Liver (tissue), 9 donors: ENCODE results near the gene BMP7. TPM values are rescaled to one million over a fixed set of nuclear protein-coding genes. Genes with fewer than 3 reads are reported as not detected.

Source experiments
- DNase-seq: peaks from one replicate; pipeline ENCODE4 v3.0.0-alpha.2; 2017; ENCODE audit warnings: low spot score
- H3K27ac ChIP-seq, 2 donors: one replicate each; pipeline ENCODE4 v1.7.0; 2013; ENCODE audit warnings: inconsistent platforms in 2 of 2, low read length in 2 of 2, control low read depth in 1 of 2, low read depth in 1 of 2, mild to moderate bottlenecking in 1 of 2
- H3K27me3 ChIP-seq, 4 donors: one replicate each; pipeline versions ENCODE4 v1.6.1 to v1.7.0; 2013; ENCODE audit warnings: low read length in 3 of 4, inconsistent platforms in 1 of 4, mild to moderate bottlenecking in 1 of 4, moderate library complexity in 1 of 4; ENCODE audit not compliant: control insufficient read depth in 4 of 4, insufficient read depth in 4 of 4
- H3K36me3 ChIP-seq, 4 donors: one replicate each; pipeline versions ENCODE4 v1.6.1 to v1.7.0; 2013; ENCODE audit warnings: low read length in 3 of 4, mild to moderate bottlenecking in 3 of 4, low read depth in 1 of 4, moderate library complexity in 1 of 4; ENCODE audit not compliant: control insufficient read depth in 4 of 4, insufficient read depth in 3 of 4
- H3K4me1 ChIP-seq, 4 donors: one replicate each; pipeline versions ENCODE4 v1.6.1 to v1.7.0; 2013; ENCODE audit warnings: low read length in 3 of 4, mild to moderate bottlenecking in 3 of 4, moderate library complexity in 1 of 4; ENCODE audit not compliant: control insufficient read depth in 4 of 4, insufficient read depth in 4 of 4
- H3K4me3 ChIP-seq, 3 donors: one replicate each; pipeline versions ENCODE4 v1.6.1 to v1.7.0; 2013; ENCODE audit warnings: low read length in 3 of 3, control low read depth in 1 of 3, low read depth in 1 of 3, mild to moderate bottlenecking in 1 of 3
- H3K9ac ChIP-seq, 2 donors: one replicate each; pipeline ENCODE4 v1.7.0; 2013; ENCODE audit warnings: low read length in 2 of 2, mild to moderate bottlenecking in 2 of 2, moderate library complexity in 2 of 2, control low read depth in 1 of 2, low read depth in 1 of 2
- H3K9me3 ChIP-seq, 4 donors: one replicate each; pipeline versions ENCODE4 v1.6.1 to v1.7.0; 2013; ENCODE audit warnings: low read length in 3 of 4; ENCODE audit not compliant: control insufficient read depth in 4 of 4
- ATF3 ChIP-seq: IDR thresholded peaks from 2 replicates; pipeline ENCODE4 v1.6.1; 2016; ENCODE audit warnings: antibody characterized with exemption
- CTCF ChIP-seq: fragments of 150-350 bp; IDR thresholded peaks from 2 replicates; pipeline ENCODE4 v1.5.1; 2017; ENCODE audit warnings: improper control_type of control experiment, low read depth, low read length; ENCODE audit not compliant: missing input control
- EGR1 ChIP-seq, 2 donors: IDR thresholded peaks; 2 replicates each; pipeline ENCODE4 v1.6.1; 2016 to 2018; ENCODE audit warnings: antibody characterized with exemption in 2 of 2, low read depth in 2 of 2
- FOXA1 ChIP-seq: IDR thresholded peaks from 2 replicates; pipeline ENCODE4 v1.6.1; 2016; ENCODE audit warnings: antibody characterized with exemption
- FOXA2 ChIP-seq: IDR thresholded peaks from 2 replicates; pipeline ENCODE4 v1.6.1; 2016; ENCODE audit warnings: antibody characterized with exemption
- GABPA ChIP-seq, 2 donors: IDR thresholded peaks in 1 of 2; conservative IDR thresholded peaks in 1 of 2; 2 replicates each; pipeline ENCODE4 v1.6.1; 2016; ENCODE audit warnings: antibody characterized with exemption in 2 of 2, mild to moderate bottlenecking in 1 of 2, moderate library complexity in 1 of 2
- HNF4A ChIP-seq, 2 donors: conservative IDR thresholded peaks; 2 replicates each; pipeline ENCODE4 v1.6.1; 2016; ENCODE audit warnings: antibody characterized with exemption in 2 of 2, mild to moderate bottlenecking in 2 of 2
- HNF4G ChIP-seq: IDR thresholded peaks from 2 replicates; pipeline ENCODE4 v1.6.1; 2016; ENCODE audit warnings: antibody characterized with exemption
- JUND ChIP-seq, 2 donors: IDR thresholded peaks; 2 replicates each; pipeline ENCODE4 v1.6.1; 2016; ENCODE audit warnings: antibody characterized with exemption in 2 of 2
- MAX ChIP-seq: IDR thresholded peaks from 2 replicates; pipeline ENCODE4 v1.6.1; 2016; ENCODE audit warnings: antibody characterized with exemption
- NR2F2 ChIP-seq: IDR thresholded peaks from 2 replicates; pipeline ENCODE4 v1.6.1; 2016; ENCODE audit warnings: antibody characterized with exemption
- RAD21 ChIP-seq, 2 donors: IDR thresholded peaks; 2 replicates each; pipeline ENCODE4 v1.6.1; 2016; ENCODE audit warnings: antibody characterized with exemption in 2 of 2, mild to moderate bottlenecking in 2 of 2
- REST ChIP-seq: IDR thresholded peaks from 2 replicates; pipeline ENCODE4 v1.6.1; 2016; ENCODE audit warnings: antibody characterized with exemption, mild to moderate bottlenecking
- RXRA ChIP-seq, 2 donors: IDR thresholded peaks; 2 replicates each; pipeline ENCODE4 v1.6.1; 2017 to 2018; ENCODE audit warnings: antibody characterized with exemption in 2 of 2, mild to moderate bottlenecking in 1 of 2
- SP1 ChIP-seq: IDR thresholded peaks from 2 replicates; pipeline ENCODE4 v1.6.1; 2018; ENCODE audit warnings: antibody characterized with exemption, mild to moderate bottlenecking
- TAF1 ChIP-seq: conservative IDR thresholded peaks from 2 replicates; pipeline ENCODE4 v1.6.1; 2016; ENCODE audit warnings: antibody characterized with exemption, mild to moderate bottlenecking
- YY1 ChIP-seq: IDR thresholded peaks from 2 replicates; pipeline ENCODE4 v1.6.1; 2016; ENCODE audit warnings: antibody characterized with exemption, mild to moderate bottlenecking
- ZBTB33 ChIP-seq: IDR thresholded peaks from 2 replicates; pipeline ENCODE4 v1.6.1; 2016; ENCODE audit warnings: antibody characterized with exemption
- WGBS: extraction: QIAGEN DNeasy Blood & Tissue Kit; methylation state at CpG from one replicate; pipeline ENCODE4 v1.1.7; 2013; 5-methylcytosine and 5-hydroxymethylcytosine counted together
- polyA plus RNA-seq, 2 donors: library from polyadenylated mRNA; stranded (reverse) in 1 of 2; unstranded in 1 of 2; fragments of 200-250 nt in 1 of 2; fragments of >200 nt in 1 of 2; fragmentation: Nextera tagmentation in 1 of 2; extraction: Ambion mirVana in 1 of 2; gene quantifications; one replicate each; pipeline versions ENCODE4 v1.2.1 to v1.2.3, GENCODE V29; 2013 to 2015
- total RNA-seq, 2 donors: library from RNA; depleted of rRNA; stranded (reverse); fragments of >200 nt; gene quantifications; one replicate each; pipeline ENCODE4 v1.2.3, GENCODE V29; 2014
- donor health status: healthy.
- donor health status: healthy.
- donor health status: healthy.
- donor health status: healthy.
- donor health status: healthy.

Gene BMP7
- total and polyA plus RNA-seq, 4 donors = not detected

GRCh38 chr20:57269148-57269984 lies 2.9 kb upstream of the BMP7 start:
- Histone ChIP-seq H3K9ac (no peak overlapping the region), H3K4me3 (no peak overlapping the region), H3K36me3 (no peaks in the 10 kb centered on the region), H3K4me1 (peaks cover 0 to 13% (median 1%) of the 10 kb centered on the region in 4 donors), H3K27ac (no peak overlapping the region), H3K9me3 (no peaks in the 10 kb centered on the region), H3K27me3 (peaks cover 0 to 36% (median 3%) of the 10 kb centered on the region in 4 donors)
- DNase-seq = no peak
- TF ChIP-seq FOXA1 = no peak
- TF ChIP-seq RXRA (IDR thresholded peaks at IDR 0.05) = no peak
- no peak for TF ChIP-seq FOXA2
- TF ChIP-seq NR2F2 = no peak
- TF ChIP-seq ZBTB33 = no peak
- TF ChIP-seq GABPA (IDR thresholded peaks at IDR 0.05 in 1 of 2, conservative IDR thresholded peaks at IDR 0.05 in 1 of 2) = no peak
- TF ChIP-seq MAX = no peak
- no peak for TF ChIP-seq HNF4G
- TF ChIP-seq REST = no peak
- TF ChIP-seq TAF1 = no peak
- TF ChIP-seq EGR1 (IDR thresholded peaks at IDR 0.05; ENCODE audit: low read depth in 2 of 2) = no peak
- TF ChIP-seq SP1 = no peak
- no peak for TF ChIP-seq ATF3
- no peak for TF ChIP-seq CTCF
- TF ChIP-seq YY1 = no peak
- TF ChIP-seq RAD21 (IDR thresholded peaks at IDR 0.05) = no peak
- TF ChIP-seq JUND (IDR thresholded peaks at IDR 0.05) = no peak
- no peak for TF ChIP-seq HNF4A (conservative IDR thresholded peaks at IDR 0.05)
- 68% methylated on average over 10 of the region's 10 CpGs for WGBS
